HG02623 (cell line): Measurements from ENCODE around the gene LAIR1.
"Not testable (repeated sequence)": the region's sequence is repeated elsewhere in the genome, so short reads cannot be mapped to it uniquely, and the experiment has no call there.

ENCODE experiments used
- ATAC-seq: cut with Tn5 transposase; IDR thresholded peaks from one replicate; pipeline ENCODE4 v1.9.1; 2021; ENCODE audit warnings: moderate library complexity; ENCODE audit not compliant: unreplicated experiment

The LAIR1 gene

GRCh38 chr19:54379187-54379678 is 14.5 kb upstream of the LAIR1 start:
- no peak for ATAC-seq

GRCh38 chr19:54376610-54377285 is 12.0 kb upstream of the LAIR1 start:
- ATAC-seq = no peak

GRCh38 chr19:54375181-54375938 is 10.6 kb upstream of the LAIR1 start:
- not testable (repeated sequence) for ATAC-seq

- ATAC-seq = no peak
Measured at GRCh38 chr19:54373781-54374631, 9.3 kb upstream of the LAIR1 start.

GRCh38 chr19:54371453-54371852 is 6.7 kb upstream of the LAIR1 start:
- not testable (repeated sequence) for ATAC-seq

- not testable (repeated sequence) for ATAC-seq
Measured at GRCh38 chr19:54370434-54370796, 5.7 kb upstream of the LAIR1 start.

GRCh38 chr19:54369688-54370433 is 5.1 kb upstream of the LAIR1 start:
- not testable (repeated sequence) for ATAC-seq

- no peak for ATAC-seq
Measured at GRCh38 chr19:54369082-54369687, 4.5 kb upstream of the LAIR1 start.

GRCh38 chr19:54366811-54367210 is 2.1 kb upstream of the LAIR1 start:
- no peak for ATAC-seq

- ATAC-seq = not testable (repeated sequence)
Measured at GRCh38 chr19:54365798-54366197, 1.1 kb upstream of the LAIR1 start.

GRCh38 chr19:54361680-54362422 is 2.9 kb downstream of the LAIR1 start:
- ATAC-seq = not testable (repeated sequence)

GRCh38 chr19:54359149-54359820 is 5.4 kb downstream of the LAIR1 start:
- ATAC-seq = not testable (repeated sequence)

- ATAC-seq = no peak
Measured at GRCh38 chr19:54357381-54357780, 7.3 kb downstream of the LAIR1 start.

GRCh38 chr19:54356444-54357056 is 8.2 kb downstream of the LAIR1 start:
- no peak for ATAC-seq

GRCh38 chr19:54355675-54356074 is 9.1 kb downstream of the LAIR1 start:
- ATAC-seq = no peak

- ATAC-seq = no peak
Measured at GRCh38 chr19:54354761-54355160, 10.0 kb downstream of the LAIR1 start.

GRCh38 chr19:54352546-54352945 is 12.2 kb downstream of the LAIR1 start:
- no peak for ATAC-seq

- no peak for ATAC-seq
Measured at GRCh38 chr19:54352041-54352440, 12.7 kb downstream of the LAIR1 start.

- ATAC-seq = no peak
Measured at GRCh38 chr19:54351474-54351873, 13.3 kb downstream of the LAIR1 start.
